ENCODE data around the gene VWCE. TPM values are rescaled to one million over a fixed set of nuclear protein-coding genes. Genes with fewer than 3 reads are reported as not detected.

Gene VWCE
- total RNA-seq, 1 donor from 2014 or later, result 27.3 TPM

DNA sequence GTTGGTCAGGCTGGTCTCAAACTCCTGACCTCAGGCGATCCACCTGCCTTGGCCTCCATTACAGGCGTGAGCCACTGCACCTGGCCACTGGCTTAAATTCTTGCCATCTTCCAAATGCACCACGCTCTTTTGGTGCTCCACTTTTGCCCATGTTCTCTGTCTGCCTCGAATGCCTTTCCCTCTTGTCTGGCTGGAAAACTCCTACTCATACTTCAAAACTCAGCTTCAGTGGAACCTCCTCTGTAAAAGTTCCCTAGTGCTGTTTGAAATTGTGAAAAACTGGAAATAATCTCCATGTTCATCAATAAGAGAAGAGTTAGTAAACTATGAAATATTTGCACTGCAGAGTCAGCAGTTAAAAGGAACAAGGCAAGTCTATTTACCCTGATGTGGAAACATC is 11.5 kb downstream of the VWCE start:
- Mint-ChIP-seq H3K4me1 (ENCODE audit: low read depth, unreplicated experiment) (peaks cover 11% of the 10 kb centered on the region), H3K27ac (ENCODE audit: unreplicated experiment) (no peak overlapping the region), H3K36me3 (ENCODE audit: unreplicated experiment) (peaks cover 20% of the 10 kb centered on the region), H3K27me3 (ENCODE audit: unreplicated experiment) (peaks cover 4% of the 10 kb centered on the region), H3K4me3 (ENCODE audit: unreplicated experiment) (no peak overlapping the region), H3K9me3 (ENCODE audit: unreplicated experiment) (peaks cover 6% of the 10 kb centered on the region)
- DNase-seq, result no peak
- TF ChIP-seq, protein P1, sequence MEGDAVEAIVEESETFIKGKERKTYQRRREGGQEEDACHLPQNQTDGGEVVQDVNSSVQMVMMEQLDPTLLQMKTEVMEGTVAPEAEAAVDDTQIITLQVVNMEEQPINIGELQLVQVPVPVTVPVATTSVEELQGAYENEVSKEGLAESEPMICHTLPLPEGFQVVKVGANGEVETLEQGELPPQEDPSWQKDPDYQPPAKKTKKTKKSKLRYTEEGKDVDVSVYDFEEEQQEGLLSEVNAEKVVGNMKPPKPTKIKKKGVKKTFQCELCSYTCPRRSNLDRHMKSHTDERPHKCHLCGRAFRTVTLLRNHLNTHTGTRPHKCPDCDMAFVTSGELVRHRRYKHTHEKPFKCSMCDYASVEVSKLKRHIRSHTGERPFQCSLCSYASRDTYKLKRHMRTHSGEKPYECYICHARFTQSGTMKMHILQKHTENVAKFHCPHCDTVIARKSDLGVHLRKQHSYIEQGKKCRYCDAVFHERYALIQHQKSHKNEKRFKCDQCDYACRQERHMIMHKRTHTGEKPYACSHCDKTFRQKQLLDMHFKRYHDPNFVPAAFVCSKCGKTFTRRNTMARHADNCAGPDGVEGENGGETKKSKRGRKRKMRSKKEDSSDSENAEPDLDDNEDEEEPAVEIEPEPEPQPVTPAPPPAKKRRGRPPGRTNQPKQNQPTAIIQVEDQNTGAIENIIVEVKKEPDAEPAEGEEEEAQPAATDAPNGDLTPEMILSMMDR (IDR thresholded peaks at IDR 0.05; ENCODE audit: partially characterized antibody, unreplicated experiment), result no peak

DNA sequence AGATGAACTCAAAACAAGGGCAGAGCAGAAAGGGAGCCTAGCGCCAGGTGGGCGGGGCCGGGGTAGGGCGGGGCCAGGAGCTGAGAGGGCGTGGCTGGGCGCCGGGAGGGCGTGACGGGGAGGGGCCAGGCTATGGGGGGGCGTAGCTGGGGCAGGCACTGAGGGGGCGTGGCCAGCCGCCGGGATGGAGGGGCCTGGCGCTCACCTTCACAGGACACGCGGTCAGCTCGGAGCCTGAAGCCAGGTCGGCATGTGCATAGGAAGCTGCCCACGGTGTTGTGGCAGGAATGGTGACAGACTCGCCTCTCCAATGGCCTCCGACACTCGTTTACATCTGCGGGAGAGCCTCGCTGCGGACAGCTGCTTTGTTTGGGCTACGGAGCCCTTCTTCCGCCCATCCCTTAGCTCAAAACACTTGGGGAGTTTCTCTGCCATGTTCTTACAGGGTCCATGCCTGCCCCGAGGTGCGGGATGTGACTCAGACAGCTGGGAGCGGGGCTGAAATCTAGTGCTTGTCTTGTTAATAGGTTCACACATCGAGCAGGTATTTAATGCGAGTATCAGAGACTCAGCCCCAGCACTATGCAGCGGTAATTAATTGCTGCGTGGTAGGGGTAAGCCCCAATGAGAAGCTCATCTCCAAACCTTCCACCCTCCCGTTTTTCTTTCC is 13.4 kb downstream of the VWCE start:
- H3K27me3 Mint-ChIP-seq (ENCODE audit: unreplicated experiment), result peaks cover 4% of the 10 kb centered on the region
- peak overlapping the region; percentile 28 for H3K4me3 Mint-ChIP-seq (ENCODE audit: unreplicated experiment)
- peaks cover 20% of the 10 kb centered on the region for H3K36me3 Mint-ChIP-seq (ENCODE audit: unreplicated experiment)
- peaks cover 14% of the 10 kb centered on the region for H3K4me1 Mint-ChIP-seq (ENCODE audit: low read depth, unreplicated experiment)
- TF ChIP-seq, protein P1 (IDR thresholded peaks at IDR 0.05; ENCODE audit: partially characterized antibody, unreplicated experiment), result no peak
- peak; percentile 86 for DNase-seq
- H3K9me3 Mint-ChIP-seq (ENCODE audit: unreplicated experiment), result peaks cover 4% of the 10 kb centered on the region
- peak overlapping the region; percentile 41 for H3K27ac Mint-ChIP-seq (ENCODE audit: unreplicated experiment)

DNA sequence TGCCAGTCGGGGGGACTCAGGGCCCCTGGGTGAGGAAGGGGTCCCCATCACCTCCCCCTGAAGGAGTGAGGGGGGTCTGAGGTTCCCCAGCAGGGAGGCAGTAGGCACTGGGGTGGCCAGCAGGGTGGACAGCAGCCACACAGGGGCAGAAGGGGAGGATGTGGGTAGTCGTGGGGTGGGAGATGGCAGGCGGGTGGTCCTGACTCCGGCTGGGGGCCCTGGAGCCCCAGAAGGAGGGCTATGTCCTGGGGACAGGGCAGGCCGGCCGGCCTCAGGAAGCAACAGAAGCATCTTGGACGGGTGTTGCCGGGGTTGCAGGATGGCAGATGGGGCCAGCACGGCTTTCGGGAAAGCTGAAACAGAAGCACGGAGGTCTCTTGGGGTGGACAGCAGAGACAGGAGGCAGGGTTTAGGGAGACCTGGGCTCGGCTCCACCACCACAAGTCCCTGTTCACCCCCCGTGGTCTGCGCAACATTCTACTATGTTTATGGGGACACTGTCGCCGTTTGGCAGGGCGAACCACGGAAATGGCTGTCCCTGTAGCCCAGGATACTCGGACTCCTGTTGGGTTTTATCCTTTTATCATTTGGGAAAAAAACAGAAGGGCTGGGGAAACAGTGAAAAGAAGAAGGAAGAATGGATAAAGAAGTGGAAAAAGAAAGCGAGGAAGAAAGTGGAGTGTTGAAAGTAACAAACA is 14.1 kb downstream of the VWCE start:
- Mint-ChIP-seq H3K4me1 (ENCODE audit: low read depth, unreplicated experiment) (peaks cover 14% of the 10 kb centered on the region), H3K9me3 (ENCODE audit: unreplicated experiment) (peaks cover 4% of the 10 kb centered on the region), H3K36me3 (ENCODE audit: unreplicated experiment) (peaks cover 20% of the 10 kb centered on the region), H3K27me3 (ENCODE audit: unreplicated experiment) (peaks cover 4% of the 10 kb centered on the region), H3K4me3 (ENCODE audit: unreplicated experiment) (peak overlapping the region; percentile 28), H3K27ac (ENCODE audit: unreplicated experiment) (peak overlapping the region; percentile 41)
- TF ChIP-seq, protein P1 (IDR thresholded peaks at IDR 0.05; ENCODE audit: partially characterized antibody, unreplicated experiment), result no peak
- DNase-seq, result peak; percentile 55

DNA sequence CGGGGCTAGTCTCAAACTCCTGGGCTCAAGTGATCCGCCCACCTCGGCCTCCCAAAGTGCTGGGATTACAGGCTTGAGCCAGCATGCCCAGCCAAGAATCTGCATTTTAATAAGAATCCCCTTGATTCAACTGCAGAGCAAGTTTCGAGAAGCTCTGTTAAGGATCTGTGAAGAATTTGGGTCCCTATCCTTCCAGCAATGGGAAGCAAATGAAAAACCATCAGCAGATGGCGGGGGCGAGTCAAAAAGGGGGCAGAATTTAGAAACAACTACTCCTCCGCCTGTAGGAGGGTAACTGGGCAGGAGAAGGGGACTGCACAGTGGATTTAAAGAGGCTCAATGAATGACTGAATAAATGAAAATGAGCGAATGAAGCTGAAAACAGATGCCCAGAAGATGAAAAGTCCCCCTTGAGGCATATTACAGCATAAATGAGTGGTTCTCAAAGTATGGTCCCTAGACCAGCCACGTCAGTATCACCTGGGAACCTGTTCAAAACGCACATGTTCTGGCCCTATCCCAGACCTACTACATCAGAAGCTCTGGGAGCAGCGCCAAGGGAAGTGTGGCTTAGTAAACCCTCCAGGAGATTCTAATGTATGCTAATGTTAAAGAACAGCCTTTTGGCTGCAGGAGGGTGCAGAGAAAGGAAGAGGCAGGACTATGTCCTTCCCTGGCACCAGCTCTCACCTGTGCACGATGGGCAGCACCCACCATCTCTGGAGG is 15.0 kb downstream of the VWCE start:
- H3K4me1 Mint-ChIP-seq (ENCODE audit: low read depth, unreplicated experiment), result peaks cover 14% of the 10 kb centered on the region
- H3K9me3 Mint-ChIP-seq (ENCODE audit: unreplicated experiment), result peaks cover 4% of the 10 kb centered on the region
- peaks cover 20% of the 10 kb centered on the region for H3K36me3 Mint-ChIP-seq (ENCODE audit: unreplicated experiment)
- H3K4me3 Mint-ChIP-seq (ENCODE audit: unreplicated experiment), result peak overlapping the region; percentile 7
- no peak for DNase-seq
- H3K27me3 Mint-ChIP-seq (ENCODE audit: unreplicated experiment), result peaks cover 2% of the 10 kb centered on the region
- no peak overlapping the region for H3K27ac Mint-ChIP-seq (ENCODE audit: unreplicated experiment)
- TF ChIP-seq, protein P1 (IDR thresholded peaks at IDR 0.05; ENCODE audit: partially characterized antibody, unreplicated experiment), result no peak

Measured in glutamatergic neuron (in vitro differentiated cells).